ENCODE results near the gene EBF3.
"Not testable (repeated sequence)": the region's sequence is repeated elsewhere in the genome, so short reads cannot be mapped to it uniquely, and the experiment has no call there.

Gene EBF3

DNA sequence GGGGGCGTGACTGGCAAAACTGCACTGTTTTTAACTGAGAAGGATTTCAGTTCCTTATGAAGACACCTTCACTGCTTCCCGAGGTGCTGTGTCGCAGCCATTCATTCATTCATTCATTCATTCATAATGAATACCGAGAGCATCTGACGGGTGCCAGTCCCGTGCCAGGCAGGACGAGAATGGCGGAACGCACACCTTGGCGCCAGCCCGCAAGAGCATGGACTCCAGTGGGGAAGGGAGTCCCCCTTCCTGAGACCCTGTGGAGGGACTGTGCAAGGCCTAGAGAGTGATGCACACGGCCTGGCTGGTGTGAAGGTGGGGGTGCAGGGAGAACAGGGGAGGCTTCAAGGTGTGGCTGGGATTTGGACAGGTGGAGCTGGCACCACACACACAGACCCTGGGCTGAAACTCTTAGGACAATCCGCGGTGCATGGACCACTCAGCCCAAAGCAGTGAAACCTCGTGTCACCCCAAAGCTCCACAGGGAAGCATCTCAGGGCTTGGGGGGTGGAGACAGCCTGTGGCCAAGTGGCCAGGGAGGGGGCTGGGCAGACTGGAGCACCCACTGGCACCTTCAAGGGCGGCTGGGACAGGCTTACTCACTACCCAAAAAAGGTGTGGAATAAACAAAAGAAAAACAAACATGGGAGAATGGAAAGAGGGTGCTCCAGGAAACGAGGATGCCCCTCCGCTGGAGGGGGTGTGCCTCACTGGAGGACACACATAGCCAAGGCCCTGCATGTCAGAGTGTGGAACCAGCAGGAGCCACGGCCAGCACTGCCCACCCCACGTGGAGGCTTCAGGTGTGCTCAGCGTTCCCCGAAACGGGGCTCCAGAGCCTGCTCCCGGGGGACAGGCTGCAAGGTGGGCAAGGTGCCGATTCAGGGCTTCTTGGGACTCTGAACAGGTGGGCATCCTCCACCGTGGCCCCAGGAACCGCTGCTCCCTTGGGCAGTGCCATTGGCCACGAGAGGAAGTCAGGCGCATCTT is 37.7 kb downstream of the EBF3 start:
- DNase-seq = peak; percentile 16

GRCh38 chr10:129924375-129925085 is 39.5 kb downstream of the EBF3 start:
- no peak for DNase-seq

GRCh38 chr10:129922598-129923123 is 41.4 kb downstream of the EBF3 start:
- no peak for DNase-seq

- no peak for DNase-seq
Observed at GRCh38 chr10:129921801-129922597, 42.1 kb downstream of the EBF3 start.

- peak; percentile 59 for DNase-seq
Observed at GRCh38 chr10:129921065-129921670, 42.9 kb downstream of the EBF3 start.

GRCh38 chr10:129920187-129920586 is 43.9 kb downstream of the EBF3 start:
- DNase-seq = not testable (repeated sequence)

GRCh38 chr10:129919358-129919757 is 44.7 kb downstream of the EBF3 start:
- peak; percentile 55 for DNase-seq

DNA sequence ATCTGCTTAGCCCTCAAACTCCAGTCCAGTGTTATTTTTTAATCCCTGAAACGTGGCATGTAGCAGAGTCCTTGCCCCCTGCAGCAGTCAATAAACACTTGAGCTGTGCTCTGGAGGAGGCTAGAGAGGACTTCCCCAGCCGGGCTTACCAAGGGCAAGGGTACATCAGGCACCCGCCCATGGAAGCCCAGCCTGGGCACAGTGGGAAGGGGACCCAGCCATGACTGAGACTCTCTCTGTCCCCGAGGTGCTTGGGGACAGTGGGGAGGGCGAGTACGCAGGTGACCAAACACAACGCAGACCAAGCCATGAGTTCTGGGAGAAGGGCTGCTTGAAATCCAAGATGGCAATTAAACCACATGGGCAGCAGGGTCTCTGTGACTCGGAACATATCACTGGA is 45.2 kb downstream of the EBF3 start:
- peak; percentile 59 for DNase-seq

GRCh38 chr10:129918401-129918800 is 45.7 kb downstream of the EBF3 start:
- peak; percentile 41 for DNase-seq

DNA sequence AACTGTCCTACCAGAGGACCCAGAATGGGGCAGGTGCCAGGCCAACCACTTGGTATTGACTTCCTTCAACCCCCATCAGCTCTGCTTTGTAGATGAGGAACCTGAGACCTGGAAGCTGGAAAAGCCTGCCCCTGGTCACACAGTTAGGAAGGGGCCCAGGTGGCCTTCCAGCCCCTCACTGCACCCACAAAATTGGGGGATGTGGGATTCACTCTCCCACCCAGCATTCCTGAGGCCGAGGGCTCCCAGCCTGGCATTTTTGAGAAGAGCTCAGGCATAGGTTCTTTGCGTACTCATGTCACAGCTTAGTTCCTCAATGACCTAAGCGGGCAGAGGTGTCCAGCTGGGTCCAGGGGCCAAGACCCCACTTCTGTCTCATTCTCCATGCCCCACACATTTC is 46.1 kb downstream of the EBF3 start:
- DNase-seq = peak; percentile 14

GRCh38 chr10:129916506-129916995 is 47.5 kb downstream of the EBF3 start:
- peak; percentile 53 for DNase-seq

- peak; percentile 36 for DNase-seq
Observed at GRCh38 chr10:129915526-129916378, 48.3 kb downstream of the EBF3 start.

DNA sequence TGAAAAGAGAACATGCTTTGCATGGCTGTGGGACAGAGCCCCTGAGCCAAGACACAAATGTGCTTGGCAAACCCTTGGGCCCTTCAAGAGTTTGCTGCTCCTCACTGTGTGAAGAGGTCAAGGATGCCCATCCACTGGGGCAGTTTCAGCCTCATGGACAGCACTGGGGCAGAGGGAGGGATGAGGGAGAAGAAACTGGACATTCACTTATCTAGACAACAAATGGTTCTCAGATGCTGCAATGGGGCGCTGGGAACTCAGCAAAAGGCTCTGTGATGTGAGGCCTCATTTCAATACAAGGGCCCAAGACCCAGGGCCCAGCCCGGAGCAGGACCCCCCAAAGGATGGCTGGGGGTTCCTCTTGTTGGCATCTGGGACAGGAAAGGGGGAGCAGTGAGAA is 49.1 kb downstream of the EBF3 start:
- peak; percentile 38 for DNase-seq

DNA sequence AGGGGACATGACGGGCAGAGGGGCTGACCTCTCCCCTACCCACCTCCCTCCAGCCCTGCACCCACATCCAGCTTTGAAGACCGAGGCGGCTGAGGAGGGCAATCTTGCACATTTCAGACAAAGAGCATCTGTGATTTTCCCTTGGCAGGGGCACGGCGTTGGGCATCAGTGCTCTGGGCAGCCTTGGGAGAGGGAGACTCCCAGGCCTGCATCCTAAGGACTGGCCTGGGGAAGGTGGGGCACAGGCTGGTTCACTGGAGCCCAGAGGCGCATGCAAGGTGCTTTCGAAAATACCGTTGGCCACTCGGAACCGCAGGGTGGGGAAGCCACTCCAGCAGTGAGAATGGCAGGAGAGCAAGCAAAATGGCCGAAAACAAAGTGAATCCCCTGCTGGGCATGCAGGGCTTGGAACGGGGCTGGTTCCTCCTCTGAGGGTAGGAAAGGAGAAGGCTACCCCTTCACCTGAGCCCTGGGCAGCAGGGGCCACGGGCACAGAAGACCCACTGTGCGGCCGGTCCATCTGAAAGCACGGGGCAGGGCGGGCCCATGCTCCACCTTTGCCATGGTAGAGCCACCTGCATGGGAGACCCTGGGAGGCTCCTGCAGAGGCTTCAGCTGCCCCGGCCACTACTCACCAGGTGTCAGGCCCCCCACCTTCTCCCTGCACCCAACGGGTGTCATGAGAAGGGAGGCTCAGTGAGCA is 49.8 kb downstream of the EBF3 start:
- DNase-seq = peak; percentile 55

DNA sequence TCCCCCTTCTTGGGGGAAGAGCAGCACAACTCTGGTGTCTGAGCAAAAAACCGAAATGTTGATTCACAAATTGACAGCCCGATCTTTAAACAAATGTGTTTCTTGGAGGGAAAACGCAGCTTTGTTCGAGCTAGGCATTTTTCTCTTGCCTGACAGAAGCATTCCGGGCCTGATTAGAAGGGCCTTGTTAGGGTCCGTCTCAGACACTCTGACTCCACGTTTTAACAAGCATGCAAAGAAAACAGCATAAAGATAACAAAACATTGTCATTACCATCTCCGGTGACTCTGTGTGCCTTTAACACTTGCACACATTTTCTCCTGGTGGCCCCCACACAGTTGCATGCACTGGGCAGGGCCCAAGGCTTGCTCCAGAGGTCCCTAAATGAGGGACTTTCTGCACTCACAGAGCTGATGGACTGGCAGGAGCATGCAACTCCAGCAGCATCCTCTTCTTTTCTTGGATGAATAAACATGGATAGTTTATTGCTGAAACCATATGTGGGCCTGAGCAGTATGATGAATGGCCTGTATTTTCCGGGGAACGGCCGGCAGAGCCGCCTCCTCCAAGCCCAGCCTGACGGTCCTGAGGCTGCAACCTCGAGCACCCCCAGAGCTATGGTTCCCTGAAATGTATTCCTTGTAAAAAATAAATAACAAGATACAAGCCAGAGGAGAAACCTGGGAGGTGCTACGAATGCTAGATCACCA is 50.9 kb downstream of the EBF3 start:
- DNase-seq = peak; percentile 27

- DNase-seq = no peak
Observed at GRCh38 chr10:129912166-129912917, 51.7 kb downstream of the EBF3 start.

GRCh38 chr10:129911451-129912165 is 52.5 kb downstream of the EBF3 start:
- peak; percentile 50 for DNase-seq

DNA sequence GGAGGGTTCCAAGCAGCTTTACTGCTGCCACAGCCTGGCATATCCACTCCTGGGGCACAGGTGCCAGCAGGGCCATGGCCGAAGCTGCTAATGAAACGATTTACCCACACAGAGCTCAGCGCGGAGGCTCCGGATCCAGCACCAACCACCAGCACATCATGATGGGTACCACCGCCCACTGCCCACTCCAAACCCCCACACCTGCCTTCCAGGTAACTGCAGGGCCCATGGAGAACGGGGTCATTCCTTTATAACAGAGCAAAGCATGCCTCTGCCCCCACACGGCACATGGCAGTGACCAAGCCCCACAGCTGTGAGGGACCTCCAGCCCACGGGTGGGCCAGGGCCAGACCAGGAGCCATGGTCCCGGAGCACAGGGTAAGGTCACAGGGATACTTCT is 53.2 kb downstream of the EBF3 start:
- peak; percentile 56 for DNase-seq

Data from activated effector memory CD4-positive, alpha-beta T cell treated with anti-CD3 and anti-CD28 coated beads, Interleukin-2, amount 50 U/mL, for 16 hours (primary cell).